Endothelial cell (in vitro differentiated cells): ENCODE results near the gene OAF. TPM values are rescaled to one million over a fixed set of nuclear protein-coding genes. Genes with fewer than 3 reads are reported as not detected.

Experiments
- DNase-seq: peaks from one replicate; pipeline ENCODE4 v3.0.0; 2021; ENCODE audit warnings: low spot score
- H3K27ac Mint-ChIP-seq: one replicate; pipeline ENCODE4 v1.8.0; 2021; ENCODE audit warnings: mixed read lengths, inconsistent platforms; ENCODE audit not compliant: unreplicated experiment
- H3K27me3 Mint-ChIP-seq: one replicate; pipeline ENCODE4 v1.8.0; 2021; ENCODE audit warnings: mild to moderate bottlenecking, moderate library complexity, mixed read lengths, inconsistent platforms; ENCODE audit not compliant: unreplicated experiment
- H3K36me3 Mint-ChIP-seq: one replicate; pipeline ENCODE4 v1.8.0; 2021; ENCODE audit warnings: mild to moderate bottlenecking, low read depth, mixed read lengths, inconsistent platforms; ENCODE audit not compliant: unreplicated experiment
- H3K4me1 Mint-ChIP-seq: one replicate; pipeline ENCODE4 v1.8.0; 2021; ENCODE audit warnings: mild to moderate bottlenecking, mixed read lengths, inconsistent platforms; ENCODE audit not compliant: unreplicated experiment
- H3K4me3 Mint-ChIP-seq: one replicate; pipeline ENCODE4 v1.8.0; 2021; ENCODE audit warnings: mild to moderate bottlenecking, mixed read lengths, inconsistent platforms; ENCODE audit not compliant: unreplicated experiment
- H3K9me3 Mint-ChIP-seq: one replicate; pipeline ENCODE4 v1.8.0; 2021; ENCODE audit warnings: mixed read lengths, inconsistent platforms; ENCODE audit not compliant: unreplicated experiment
- total RNA-seq: library from RNA; stranded (reverse); fragmentation: NEBNext Ultra II Directional; extraction: Animal tissue kit (Norgen Biotek cat#: 25700); gene quantifications from one replicate; pipeline ENCODE4 v1.2.1, GENCODE V29; 2021; ENCODE audit not compliant: unreplicated experiment
- TF ChIP-seq, protein P1 (sequence below): fragments of 200-600 bp; sonication (generic); IDR thresholded peaks from one replicate; pipeline ENCODE4 v1.5.0; 2021; ENCODE audit warnings: antibody characterized with exemption; ENCODE audit not compliant: unreplicated experiment

OAF gene
- total RNA-seq, 1 donor from 2014 or later = 15.5 TPM

DNA sequence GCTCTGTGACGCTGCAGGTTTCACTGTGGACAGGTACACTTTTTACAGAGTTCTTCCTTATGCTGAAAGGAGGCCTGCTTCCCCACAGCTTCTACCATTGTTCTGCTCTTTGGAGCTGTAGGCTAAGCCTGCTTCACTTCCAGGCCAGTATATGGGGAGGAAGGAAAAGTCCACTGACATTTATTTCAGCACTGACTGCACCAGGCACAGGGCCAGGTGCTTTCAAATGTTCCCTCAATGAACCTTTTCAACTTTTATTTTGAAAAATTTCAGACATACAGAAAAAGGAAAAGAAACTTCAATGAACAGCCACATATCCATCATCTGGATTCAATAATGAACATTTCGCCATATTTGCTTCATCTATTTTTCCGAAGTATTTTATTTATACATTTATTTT, 51.1 kb downstream of the OAF start:
- Mint-ChIP-seq H3K9me3 (no peaks in the 10 kb centered on the region), H3K27me3 (peaks cover 5% of the 10 kb centered on the region), H3K27ac (no peak overlapping the region), H3K4me3 (no peak overlapping the region), H3K36me3 (no peaks in the 10 kb centered on the region), H3K4me1 (no peaks in the 10 kb centered on the region)
- DNase-seq = no peak
- TF ChIP-seq, protein P1, sequence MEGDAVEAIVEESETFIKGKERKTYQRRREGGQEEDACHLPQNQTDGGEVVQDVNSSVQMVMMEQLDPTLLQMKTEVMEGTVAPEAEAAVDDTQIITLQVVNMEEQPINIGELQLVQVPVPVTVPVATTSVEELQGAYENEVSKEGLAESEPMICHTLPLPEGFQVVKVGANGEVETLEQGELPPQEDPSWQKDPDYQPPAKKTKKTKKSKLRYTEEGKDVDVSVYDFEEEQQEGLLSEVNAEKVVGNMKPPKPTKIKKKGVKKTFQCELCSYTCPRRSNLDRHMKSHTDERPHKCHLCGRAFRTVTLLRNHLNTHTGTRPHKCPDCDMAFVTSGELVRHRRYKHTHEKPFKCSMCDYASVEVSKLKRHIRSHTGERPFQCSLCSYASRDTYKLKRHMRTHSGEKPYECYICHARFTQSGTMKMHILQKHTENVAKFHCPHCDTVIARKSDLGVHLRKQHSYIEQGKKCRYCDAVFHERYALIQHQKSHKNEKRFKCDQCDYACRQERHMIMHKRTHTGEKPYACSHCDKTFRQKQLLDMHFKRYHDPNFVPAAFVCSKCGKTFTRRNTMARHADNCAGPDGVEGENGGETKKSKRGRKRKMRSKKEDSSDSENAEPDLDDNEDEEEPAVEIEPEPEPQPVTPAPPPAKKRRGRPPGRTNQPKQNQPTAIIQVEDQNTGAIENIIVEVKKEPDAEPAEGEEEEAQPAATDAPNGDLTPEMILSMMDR = no peak

DNA sequence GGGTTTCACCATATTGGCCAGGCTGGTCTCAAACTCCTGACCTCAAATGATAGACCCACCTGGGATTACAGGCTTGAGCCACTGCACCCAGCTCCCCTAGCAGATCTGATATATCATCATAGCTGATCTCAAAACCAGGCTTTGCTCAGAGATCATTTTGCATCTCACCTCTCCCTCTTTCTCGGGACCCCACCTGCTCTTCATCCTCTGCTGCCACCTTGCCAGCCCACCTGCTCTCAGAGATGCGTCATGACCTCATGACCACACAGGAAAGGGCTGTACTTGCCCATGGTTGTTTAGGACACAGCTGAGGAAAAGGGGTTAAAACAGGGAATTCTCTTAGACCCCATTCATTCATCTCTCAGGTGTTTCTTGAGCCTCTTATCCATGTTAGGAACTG, 56.5 kb downstream of the OAF start:
- no peak overlapping the region for H3K27ac Mint-ChIP-seq
- no peak for DNase-seq
- H3K4me1 Mint-ChIP-seq = peaks cover 12% of the 10 kb centered on the region
- peaks cover 8% of the 10 kb centered on the region for H3K27me3 Mint-ChIP-seq
- H3K4me3 Mint-ChIP-seq = no peak overlapping the region
- H3K36me3 Mint-ChIP-seq = no peaks in the 10 kb centered on the region
- H3K9me3 Mint-ChIP-seq = no peaks in the 10 kb centered on the region
- TF ChIP-seq, protein P1 = no peak

DNA sequence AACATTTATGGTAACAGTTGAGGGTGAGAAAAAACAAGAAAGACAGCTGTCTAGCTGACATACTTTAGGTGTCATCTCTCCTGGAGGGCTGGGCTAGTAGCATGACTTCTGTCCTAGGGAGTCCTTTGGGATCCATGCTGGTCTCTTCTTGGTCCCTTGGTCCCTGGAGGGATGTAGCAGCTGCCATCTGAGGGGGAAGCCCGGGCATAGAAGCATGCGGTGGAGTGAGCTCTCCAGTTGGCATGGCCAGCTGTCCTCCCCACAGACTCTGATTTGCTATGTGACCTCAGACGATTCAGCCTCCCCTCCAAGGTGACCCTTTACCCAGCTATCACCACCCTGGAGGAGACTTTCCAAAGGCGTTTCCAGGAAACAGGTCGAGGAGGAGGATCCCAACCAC, 57.9 kb downstream of the OAF start:
- no peak overlapping the region for H3K27ac Mint-ChIP-seq
- H3K4me1 Mint-ChIP-seq = peaks cover 12% of the 10 kb centered on the region
- no peak overlapping the region for H3K4me3 Mint-ChIP-seq
- TF ChIP-seq, protein P1 = no peak
- no peaks in the 10 kb centered on the region for H3K36me3 Mint-ChIP-seq
- no peaks in the 10 kb centered on the region for H3K9me3 Mint-ChIP-seq
- peaks cover 12% of the 10 kb centered on the region for H3K27me3 Mint-ChIP-seq
- DNase-seq = no peak

DNA sequence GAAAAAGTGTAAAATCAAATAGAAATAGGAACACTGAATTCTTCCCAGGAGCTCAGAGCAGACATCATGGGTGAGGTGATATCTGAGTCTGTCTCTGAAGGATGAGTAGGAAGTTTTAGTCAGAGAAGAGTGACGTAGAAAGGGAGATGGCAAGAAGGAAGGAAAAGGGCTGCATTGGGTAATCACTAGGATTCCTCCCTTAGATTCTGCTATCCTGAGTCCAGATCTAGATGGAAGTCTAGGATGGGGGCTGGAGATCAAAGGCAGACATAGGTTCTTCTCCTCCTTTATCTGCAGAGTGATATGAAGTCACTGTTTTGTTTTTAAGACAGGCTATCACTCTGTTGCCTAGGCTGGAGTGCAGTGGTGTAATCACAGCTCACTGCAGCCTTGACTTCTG, 59.6 kb downstream of the OAF start:
- H3K4me1 Mint-ChIP-seq = peaks cover 14% of the 10 kb centered on the region
- no peaks in the 10 kb centered on the region for H3K9me3 Mint-ChIP-seq
- H3K36me3 Mint-ChIP-seq = peaks cover 8% of the 10 kb centered on the region
- no peak overlapping the region for H3K27ac Mint-ChIP-seq
- peaks cover 11% of the 10 kb centered on the region for H3K27me3 Mint-ChIP-seq
- no peak for DNase-seq
- H3K4me3 Mint-ChIP-seq = no peak overlapping the region
- TF ChIP-seq, protein P1 = no peak

DNA sequence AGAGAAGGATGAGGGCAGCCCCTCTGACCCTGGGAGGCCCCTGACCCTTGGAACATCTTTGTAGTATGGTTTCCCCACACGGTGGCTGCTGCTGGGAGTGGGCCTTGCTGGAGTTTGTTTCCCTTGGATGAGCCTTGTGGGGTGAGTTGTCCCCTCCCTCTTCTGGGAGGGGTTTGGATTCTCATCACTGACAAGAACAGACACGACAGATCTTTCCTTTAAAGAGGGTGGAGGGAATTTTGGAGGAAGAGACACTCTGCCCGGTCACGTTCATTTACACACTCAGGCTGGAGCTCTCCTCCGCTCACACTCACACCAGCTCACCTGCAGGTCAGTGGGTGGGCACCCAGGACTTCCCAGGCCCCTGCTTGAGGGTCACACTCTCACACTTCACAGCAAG, 60.8 kb downstream of the OAF start:
- Mint-ChIP-seq H3K4me1 (peaks cover 14% of the 10 kb centered on the region), H3K4me3 (no peak overlapping the region), H3K9me3 (no peaks in the 10 kb centered on the region), H3K27ac (no peak overlapping the region), H3K27me3 (peaks cover 10% of the 10 kb centered on the region), H3K36me3 (peaks cover 8% of the 10 kb centered on the region)
- TF ChIP-seq, protein P1 = no peak
- no peak for DNase-seq
